ENCODE results near the gene IGFL1.
"Not testable (repeated sequence)": the region's sequence is repeated elsewhere in the genome, so short reads cannot be mapped to it uniquely, and the experiment has no call there.

IGFL1 gene

GRCh38 chr19:46226438-46226973 lies 3.0 kb upstream of the IGFL1 start:
- no peak for DNase-seq

GRCh38 chr19:46232029-46232428 lies 2.5 kb downstream of the IGFL1 start:
- DNase-seq = no peak

GRCh38 chr19:46232468-46232867 lies 2.9 kb downstream of the IGFL1 start:
- no peak for DNase-seq

- no peak for DNase-seq
These were observed 3.5 kb downstream of the IGFL1 start for GRCh38 chr19:46232938-46233621.

GRCh38 chr19:46233871-46234270 lies 4.3 kb downstream of the IGFL1 start:
- not testable (repeated sequence) for DNase-seq

GRCh38 chr19:46238141-46238540 lies 8.6 kb downstream of the IGFL1 start:
- DNase-seq = not testable (repeated sequence)

- no peak for DNase-seq
These were observed 9.9 kb downstream of the IGFL1 start for GRCh38 chr19:46239193-46240024.

GRCh38 chr19:46240693-46241092 lies 11.2 kb downstream of the IGFL1 start:
- DNase-seq = no peak

GRCh38 chr19:46241626-46242025 lies 12.1 kb downstream of the IGFL1 start:
- DNase-seq = peak; percentile 23

GRCh38 chr19:46243081-46243654 lies 13.6 kb downstream of the IGFL1 start:
- not testable (repeated sequence) for DNase-seq

GRCh38 chr19:46250076-46250735 lies 20.7 kb downstream of the IGFL1 start:
- no peak for DNase-seq

- peak; percentile 88 for DNase-seq
These were observed 21.9 kb downstream of the IGFL1 start for GRCh38 chr19:46251416-46251815.

GRCh38 chr19:46254776-46255175 lies 25.2 kb downstream of the IGFL1 start:
- DNase-seq = no peak

GRCh38 chr19:46256855-46257254 lies 27.3 kb downstream of the IGFL1 start:
- no peak for DNase-seq

GRCh38 chr19:46261501-46261900 lies 32.0 kb downstream of the IGFL1 start:
- peak; percentile 32 for DNase-seq

- DNase-seq = peak; percentile 94
These were observed 33.2 kb downstream of the IGFL1 start for GRCh38 chr19:46262684-46263296.

GRCh38 chr19:46264801-46265200 lies 35.3 kb downstream of the IGFL1 start:
- not testable (repeated sequence) for DNase-seq

- DNase-seq = peak; percentile 88
These were observed 35.8 kb downstream of the IGFL1 start for GRCh38 chr19:46265217-46265828.

GRCh38 chr19:46269101-46269500 lies 39.6 kb downstream of the IGFL1 start:
- DNase-seq = no peak

- no peak for DNase-seq
These were observed 41.1 kb downstream of the IGFL1 start for GRCh38 chr19:46270521-46271256.

GRCh38 chr19:46271481-46272197 lies 42.1 kb downstream of the IGFL1 start:
- DNase-seq = no peak

All from DMS53 (cell line).